ENCODE data around the gene KIF1B.
A peak's percentile ranks its signal among the peaks of the same experiment; 100 is the strongest.
"Not testable (repeated sequence)": the region's sequence is repeated elsewhere in the genome, so short reads cannot be mapped to it uniquely, and the experiment has no call there.

KIF1B gene

GRCh38 chr1:10196976-10197375, 13.4 kb upstream of the KIF1B start:
- no peak for DNase-seq

GRCh38 chr1:10200620-10201019, 9.8 kb upstream of the KIF1B start:
- DNase-seq: no peak

- DNase-seq: no peak
Measured at GRCh38 chr1:10204003-10204642, 6.2 kb upstream of the KIF1B start.

- not testable (repeated sequence) for DNase-seq
Measured at GRCh38 chr1:10205206-10205605, 5.2 kb upstream of the KIF1B start.

GRCh38 chr1:10207810-10208209, 2.6 kb upstream of the KIF1B start:
- DNase-seq: no peak

- no peak for DNase-seq
Measured at GRCh38 chr1:10208537-10208936, 1.8 kb upstream of the KIF1B start.

- DNase-seq: no peak
Measured at GRCh38 chr1:10209590-10209904, 823 bp upstream of the KIF1B start.

GRCh38 chr1:10210841-10211804, 753 bp downstream of the KIF1B start:
- peak; percentile 10 for DNase-seq

DNA sequence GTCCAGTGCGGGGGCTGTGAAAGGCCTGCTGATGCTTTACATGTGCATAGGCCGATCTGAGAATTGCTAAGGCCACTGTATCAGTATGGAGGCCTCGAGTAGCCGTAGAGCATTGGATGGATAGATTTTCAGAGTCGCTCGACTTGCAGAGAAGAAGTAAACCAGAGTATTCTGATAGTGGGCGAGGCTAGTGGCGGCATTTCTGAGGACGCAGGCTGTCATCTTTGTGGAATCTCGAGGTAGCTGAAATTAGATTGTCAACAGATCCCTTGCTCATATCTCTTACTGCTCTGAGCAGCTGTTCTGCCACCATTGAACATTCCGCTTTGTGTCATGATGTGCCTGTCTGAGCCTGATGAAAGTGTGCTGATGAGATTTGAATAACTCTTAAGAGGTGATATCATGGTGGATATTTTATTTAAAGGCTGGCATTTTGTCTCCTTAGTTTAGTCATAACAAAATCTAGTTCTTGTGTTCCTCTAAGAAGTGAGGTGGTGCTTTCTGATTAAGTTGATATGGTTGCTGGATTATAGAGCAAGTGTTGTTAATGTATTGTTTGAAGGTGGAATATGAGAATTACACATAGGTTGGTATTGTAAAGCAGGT, 1.5 kb downstream of the KIF1B start:
- no peak for DNase-seq

DNA sequence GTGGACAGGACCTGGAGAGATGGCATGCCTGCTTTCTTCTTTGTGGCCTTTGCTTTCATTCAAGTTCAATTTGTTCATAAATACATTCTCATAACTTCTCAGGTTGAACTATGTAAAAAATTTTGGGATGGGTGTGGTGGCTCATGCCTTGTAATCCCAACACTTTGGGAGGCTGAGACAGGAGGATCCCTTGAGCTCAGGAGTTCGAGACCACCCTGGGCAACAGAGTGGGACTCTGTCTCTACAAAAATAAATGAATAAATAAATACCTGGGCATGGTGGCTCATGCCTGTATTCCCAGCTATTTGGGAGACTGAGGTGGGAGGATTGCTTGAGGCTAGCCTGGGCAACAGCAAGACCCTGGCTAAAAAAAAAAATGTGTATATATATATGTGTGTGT, 2.1 kb downstream of the KIF1B start:
- DNase-seq: no peak

GRCh38 chr1:10213186-10213705, 2.9 kb downstream of the KIF1B start:
- no peak for DNase-seq

DNA sequence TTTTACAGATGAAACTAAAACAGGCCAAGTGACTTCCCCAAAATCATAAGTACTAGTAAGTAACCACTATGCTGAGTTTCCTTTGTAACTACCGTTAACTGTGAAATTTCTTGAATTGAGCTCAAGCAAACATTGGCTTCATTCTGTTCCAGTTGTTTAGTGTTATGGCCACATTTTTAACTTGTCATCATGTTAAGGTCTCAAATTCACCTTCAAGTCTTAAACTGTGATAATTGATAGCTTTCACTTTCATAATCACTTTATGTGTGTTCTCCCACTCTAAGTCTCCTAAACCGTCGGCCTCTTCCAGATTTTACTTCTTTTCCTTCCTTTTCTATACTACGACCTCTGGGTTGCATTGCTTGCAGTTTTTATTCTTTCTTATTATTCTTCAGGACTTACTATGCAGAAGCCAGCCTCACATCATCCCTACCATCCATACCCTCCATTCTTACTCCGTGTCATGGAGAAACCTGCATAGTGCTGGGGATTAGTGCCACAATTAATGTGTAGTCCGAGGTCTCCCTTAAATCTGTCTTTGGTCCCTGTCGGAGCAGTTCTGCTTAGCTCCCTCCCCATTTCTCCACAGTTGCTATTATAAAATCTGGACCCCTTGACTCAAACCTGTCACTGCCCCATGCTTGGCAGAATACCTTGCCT, 5.8 kb downstream of the KIF1B start:
- no peak for DNase-seq

DNA sequence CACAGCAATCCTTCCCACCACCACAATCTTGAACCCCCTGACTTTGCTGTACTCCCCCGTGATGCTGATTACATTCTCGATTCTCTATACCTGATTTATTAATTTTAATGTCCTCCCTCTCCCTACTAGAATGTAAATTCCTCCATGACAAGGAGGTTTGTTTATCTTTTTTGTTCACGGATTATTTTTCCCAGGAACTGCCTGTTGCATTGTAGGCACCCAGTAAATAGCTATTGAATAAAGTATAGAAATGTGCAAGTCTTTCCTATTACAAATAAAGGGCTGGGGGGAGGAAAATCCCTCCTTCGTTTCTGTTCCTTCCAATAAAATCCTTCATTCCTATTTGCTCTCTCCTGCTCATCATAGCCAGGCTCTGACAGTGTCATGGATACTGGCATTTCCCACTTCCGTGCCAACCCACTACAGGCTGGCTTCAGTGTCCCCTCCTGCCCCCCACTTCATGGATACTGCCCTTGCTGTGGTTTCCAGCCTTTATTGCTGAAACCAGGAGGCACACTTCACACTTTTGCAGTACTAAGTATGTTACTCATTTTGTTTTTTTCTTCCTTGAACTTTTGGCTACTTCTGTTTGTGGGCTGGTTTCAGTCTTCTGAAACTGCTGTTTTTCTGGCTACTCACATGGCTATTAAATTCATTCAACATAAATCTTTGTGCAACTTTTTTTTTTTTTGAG, 7.5 kb downstream of the KIF1B start:
- DNase-seq: no peak

DNA sequence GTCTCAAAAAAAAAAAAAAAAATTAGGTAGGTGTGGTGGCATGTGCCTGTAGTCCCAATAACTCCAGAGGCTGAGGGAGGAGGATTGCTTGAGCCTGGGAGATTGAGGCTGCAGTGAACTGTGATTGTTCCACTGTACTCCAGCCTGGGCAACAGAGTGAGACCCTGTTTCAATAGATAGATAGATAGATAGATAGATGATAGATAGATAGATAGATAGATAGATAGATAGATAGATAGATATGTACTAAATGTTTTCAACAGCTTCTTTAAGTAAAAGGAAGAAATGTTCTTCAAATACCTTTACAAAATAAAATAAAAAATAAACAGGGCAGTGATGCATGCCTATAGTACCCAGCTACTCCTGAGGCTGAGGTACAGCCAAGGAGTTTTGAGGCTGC, 9.8 kb downstream of the KIF1B start:
- no peak for DNase-seq

DNA sequence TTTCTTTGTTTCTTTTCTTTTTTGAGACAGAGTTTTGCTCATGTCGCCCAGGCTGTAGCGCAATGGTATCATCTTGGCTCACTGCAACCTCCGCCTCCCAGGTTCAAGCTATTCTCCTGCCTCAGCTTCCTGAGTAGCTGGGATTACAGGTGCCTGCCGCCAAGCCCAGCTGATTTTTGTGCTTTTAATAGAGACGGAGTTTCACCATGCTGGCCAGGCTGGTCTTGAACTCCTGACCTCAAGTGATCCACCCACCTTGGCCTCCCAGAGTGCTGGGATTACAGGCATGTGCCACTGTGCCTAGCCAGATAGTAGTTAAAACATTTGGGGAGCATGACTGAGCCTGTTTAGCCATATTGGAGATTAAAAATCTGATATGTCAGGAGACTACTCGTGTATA, 10.3 kb downstream of the KIF1B start:
- not testable (repeated sequence) for DNase-seq

- DNase-seq: no peak
Measured at GRCh38 chr1:10225573-10225972, 15.2 kb downstream of the KIF1B start.

- DNase-seq: no peak
Measured at GRCh38 chr1:10228528-10228927, 18.2 kb downstream of the KIF1B start.

GRCh38 chr1:10229903-10230302, 19.5 kb downstream of the KIF1B start:
- no peak for DNase-seq

GRCh38 chr1:10232163-10232562, 21.8 kb downstream of the KIF1B start:
- no peak for DNase-seq

GRCh38 chr1:10236405-10237156, 26.2 kb downstream of the KIF1B start:
- no peak for DNase-seq

DNA sequence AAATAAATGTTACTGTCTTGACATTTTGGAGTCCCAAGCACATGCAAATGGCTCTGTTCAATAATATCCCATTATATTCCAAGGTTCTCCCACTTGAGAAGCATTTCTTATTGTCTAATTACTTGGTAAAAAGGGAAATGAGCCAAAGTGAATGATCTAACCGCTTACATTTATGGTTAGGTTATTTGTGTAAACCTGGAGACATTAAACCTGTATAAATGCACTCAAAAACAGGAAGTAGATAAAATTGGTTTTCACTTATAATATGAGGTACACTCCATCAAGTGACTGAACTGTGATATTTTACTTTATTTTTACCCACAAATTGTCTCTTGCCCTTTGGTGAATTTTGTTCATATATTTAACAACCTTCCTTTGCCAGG, 26.8 kb downstream of the KIF1B start:
- no peak for DNase-seq

DNA sequence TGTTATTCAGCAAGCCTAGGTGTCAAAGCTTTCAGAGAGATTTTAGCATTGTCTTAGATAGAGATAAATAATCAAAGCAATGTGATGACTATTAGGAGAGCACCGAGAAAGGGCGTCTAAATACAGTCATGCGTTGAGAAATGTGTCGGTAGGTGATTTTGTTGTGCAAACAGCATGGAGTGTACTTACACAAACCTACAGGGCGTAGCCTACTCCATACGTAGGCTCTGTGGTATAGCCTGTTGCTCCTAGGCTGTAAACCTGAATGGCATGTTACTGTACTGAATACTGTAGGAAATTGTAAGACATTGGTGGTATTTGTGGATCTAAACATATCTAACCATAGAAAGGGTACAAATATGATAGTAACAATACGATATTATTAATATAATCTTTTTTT, 31.8 kb downstream of the KIF1B start:
- no peak for DNase-seq

All from NCI-H1694 (cell line).